ENCODE measurements around the gene GFOD1.

GFOD1 gene

GRCh38 chr6:13484827-13485226 is 2.6 kb downstream of the GFOD1 start:
- TF ChIP-seq ESRRG (CRISPR knock-in tag; IDR thresholded peaks at IDR 0.05): no peak
- TF ChIP-seq ZNF70 (CRISPR knock-in tag; IDR thresholded peaks at IDR 0.05): no peak
- no peak for TF ChIP-seq GLIS3 (CRISPR knock-in tag; IDR thresholded peaks at IDR 0.05)
- no peak for TF ChIP-seq TCF4 (CRISPR knock-in tag; IDR thresholded peaks at IDR 0.05; ENCODE audit: borderline replicate concordance)
- TF ChIP-seq RARB (CRISPR knock-in tag; IDR thresholded peaks at IDR 0.05): no peak
- no peak for TF ChIP-seq ISL1 (CRISPR knock-in tag; IDR thresholded peaks at IDR 0.05)
- TF ChIP-seq CSDC2 (CRISPR knock-in tag; IDR thresholded peaks at IDR 0.05): no peak
- TF ChIP-seq OSR1 (CRISPR knock-in tag; IDR thresholded peaks at IDR 0.05): no peak
- no peak for TF ChIP-seq TOX (CRISPR knock-in tag; IDR thresholded peaks at IDR 0.05; ENCODE audit: borderline replicate concordance)
- no peak for TF ChIP-seq SNAI2 (CRISPR knock-in tag; IDR thresholded peaks at IDR 0.05)
- TF ChIP-seq CSRNP3 (CRISPR knock-in tag; IDR thresholded peaks at IDR 0.05): no peak
- no peak for TF ChIP-seq BACH2 (CRISPR knock-in tag; IDR thresholded peaks at IDR 0.05; ENCODE audit: borderline replicate concordance)
- TF ChIP-seq ARNTL (CRISPR knock-in tag; IDR thresholded peaks at IDR 0.05; ENCODE audit: borderline replicate concordance, low read depth): no peak
- no peak for TF ChIP-seq ZNF8 (CRISPR knock-in tag; IDR thresholded peaks at IDR 0.05)
- no peak for TF ChIP-seq ZFP30 (CRISPR knock-in tag; IDR thresholded peaks at IDR 0.05)
- TF ChIP-seq PPARA (CRISPR knock-in tag; IDR thresholded peaks at IDR 0.05; ENCODE audit: borderline replicate concordance): no peak
- no peak for TF ChIP-seq POU6F1 (CRISPR knock-in tag; IDR thresholded peaks at IDR 0.05; ENCODE audit: borderline replicate concordance, low read depth)
- TF ChIP-seq PATZ1 (CRISPR knock-in tag; IDR thresholded peaks at IDR 0.05; ENCODE audit: borderline replicate concordance): no peak
- TF ChIP-seq CREB5 (CRISPR knock-in tag; IDR thresholded peaks at IDR 0.05; ENCODE audit: low read depth): no peak
- no peak for TF ChIP-seq ZC3H10 (CRISPR knock-in tag; IDR thresholded peaks at IDR 0.05)
- ATAC-seq: no peak

- ATAC-seq: no peak
- TF ChIP-seq PPARA (CRISPR knock-in tag; IDR thresholded peaks at IDR 0.05; ENCODE audit: borderline replicate concordance): no peak
- no peak for TF ChIP-seq ZNF70 (CRISPR knock-in tag; IDR thresholded peaks at IDR 0.05)
- TF ChIP-seq ZFP30 (CRISPR knock-in tag; IDR thresholded peaks at IDR 0.05): no peak
- TF ChIP-seq CSRNP3 (CRISPR knock-in tag; IDR thresholded peaks at IDR 0.05): no peak
- TF ChIP-seq TOX (CRISPR knock-in tag; IDR thresholded peaks at IDR 0.05; ENCODE audit: borderline replicate concordance): no peak
These were observed 3.2 kb downstream of the GFOD1 start for GRCh38 chr6:13484138-13484708.

- no peak for ATAC-seq
- TF ChIP-seq TCF4 (CRISPR knock-in tag; IDR thresholded peaks at IDR 0.05; ENCODE audit: borderline replicate concordance): no peak
- TF ChIP-seq ARNTL (CRISPR knock-in tag; IDR thresholded peaks at IDR 0.05; ENCODE audit: borderline replicate concordance, low read depth): no peak
- no peak for TF ChIP-seq GLIS3 (CRISPR knock-in tag; IDR thresholded peaks at IDR 0.05)
- TF ChIP-seq ESRRG (CRISPR knock-in tag; IDR thresholded peaks at IDR 0.05): no peak
- no peak for TF ChIP-seq ZFP3 (CRISPR knock-in tag; IDR thresholded peaks at IDR 0.05)
- TF ChIP-seq ZNF565 (CRISPR knock-in tag; conservative IDR thresholded peaks at IDR 0.05; ENCODE audit: low read depth): no peak
- TF ChIP-seq CREB5 (CRISPR knock-in tag; IDR thresholded peaks at IDR 0.05; ENCODE audit: low read depth): no peak
- no peak for TF ChIP-seq ZC3H10 (CRISPR knock-in tag; IDR thresholded peaks at IDR 0.05)
- no peak for TF ChIP-seq BACH2 (CRISPR knock-in tag; IDR thresholded peaks at IDR 0.05; ENCODE audit: borderline replicate concordance)
- TF ChIP-seq OSR1 (CRISPR knock-in tag; IDR thresholded peaks at IDR 0.05): no peak
These were observed 6.5 kb downstream of the GFOD1 start for GRCh38 chr6:13480631-13481501.

Data from SK-N-SH treated with all-trans-retinoic acid at 6 μM for 48 hours (cell line).